ENCODE results near the gene DLGAP1. TPM values are rescaled to one million over a fixed set of nuclear protein-coding genes. Genes with fewer than 3 reads are reported as not detected.

DLGAP1 gene
- total and polyA plus RNA-seq, 7 experiments from 2014 or later, result 0.32 to 1.0 TPM; not detected in 5

DNA sequence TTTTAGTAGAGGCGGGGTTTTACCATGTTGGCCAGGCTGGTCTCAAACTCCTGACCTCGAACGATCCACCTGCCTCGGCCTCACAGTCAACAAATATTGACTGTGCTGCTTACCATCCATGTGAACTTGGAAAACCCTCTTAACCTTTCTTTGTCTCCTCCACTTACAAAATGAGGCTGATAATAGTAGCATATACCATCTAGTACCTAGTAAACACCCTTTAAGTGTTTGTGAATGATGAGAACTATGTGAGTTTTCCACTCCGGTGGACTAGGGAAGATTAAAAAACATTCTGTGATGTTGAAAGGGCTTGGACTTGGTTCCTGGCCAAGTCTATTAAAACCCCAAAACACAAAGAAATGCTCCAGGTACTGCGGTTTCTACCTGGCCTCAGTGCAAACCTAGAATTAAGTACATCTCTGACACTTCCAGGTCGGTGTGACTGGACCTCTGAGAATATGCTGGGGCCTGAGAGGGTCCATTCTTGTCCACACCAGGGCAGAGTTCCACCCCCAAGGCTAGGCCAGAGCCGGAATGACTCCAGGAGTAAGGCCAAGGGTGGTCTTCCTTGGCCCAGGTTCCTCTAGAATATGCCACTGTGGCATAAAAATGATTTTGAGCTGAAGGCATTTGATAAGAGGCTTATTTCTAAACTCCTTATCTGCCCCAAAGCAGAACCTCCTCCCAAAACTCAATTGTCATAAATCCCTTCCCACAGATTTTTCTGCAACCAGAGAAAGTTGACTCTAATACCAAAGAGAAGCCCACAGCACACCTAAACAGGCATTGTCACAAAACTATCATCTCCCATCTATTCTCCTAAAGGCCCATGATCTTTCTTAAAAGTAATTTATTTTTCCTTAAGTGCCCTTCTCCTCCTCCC is 787.6 kb downstream of the DLGAP1 start:
- Histone ChIP-seq H3K27me3 (ENCODE audit: control insufficient read depth in 2 of 2, insufficient read depth in 2 of 2, low read length in 2 of 2) (no peaks in the 10 kb centered on the region), H3K4me3 (ENCODE audit: low read length) (no peak overlapping the region), H3K4me1 (ENCODE audit: control insufficient read depth in 2 of 2, insufficient read depth in 2 of 2, low read length in 2 of 2) (no peaks in the 10 kb centered on the region), H3K9me3 (ENCODE audit: control insufficient read depth in 2 of 3, low read length in 3 of 3) (no peaks in the 10 kb centered on the region), H3K36me3 (ENCODE audit: control insufficient read depth in 2 of 3, insufficient read depth in 3 of 3, low read length in 3 of 3) (no peaks in the 10 kb centered on the region), H3K27ac (ENCODE audit: low read depth, low read length) (no peak overlapping the region)
- CTCF ChIA-PET, result interaction anchor here (0.6 to 5.2 kb wide), 17 partner anchors 8 to 421 kb away, joined by 3 to 84 read pairs (median 12); no protein-coding TSS in a partner anchor
- Mint-ChIP-seq H3K27me3 (peaks cover 0 to 11% (median 0%) of the 10 kb centered on the region in 5 donors), H3K36me3 (no peaks in the 10 kb centered on the region), H3K9me3 (no peaks in the 10 kb centered on the region), H3K4me3 (no peak overlapping the region), H3K4me1 (peaks cover 0 to 22% (median 8%) of the 10 kb centered on the region in 7 donors), H3K27ac (no peak overlapping the region)
- no peak for DNase-seq
- ATAC-seq, result no peak
- POLR2A ChIA-PET, result interaction anchor here (1.2 to 1.5 kb wide), 2 partner anchors 192 to 370 kb away, joined by 3 to 7 read pairs; no protein-coding TSS in a partner anchor
- intact Hi-C loops (cut with micrococcal nuclease), result loop anchor here (2.0 to 5.0 kb wide), 4 partner anchors 43 to 675 kb away; no protein-coding TSS in a partner anchor

DNA sequence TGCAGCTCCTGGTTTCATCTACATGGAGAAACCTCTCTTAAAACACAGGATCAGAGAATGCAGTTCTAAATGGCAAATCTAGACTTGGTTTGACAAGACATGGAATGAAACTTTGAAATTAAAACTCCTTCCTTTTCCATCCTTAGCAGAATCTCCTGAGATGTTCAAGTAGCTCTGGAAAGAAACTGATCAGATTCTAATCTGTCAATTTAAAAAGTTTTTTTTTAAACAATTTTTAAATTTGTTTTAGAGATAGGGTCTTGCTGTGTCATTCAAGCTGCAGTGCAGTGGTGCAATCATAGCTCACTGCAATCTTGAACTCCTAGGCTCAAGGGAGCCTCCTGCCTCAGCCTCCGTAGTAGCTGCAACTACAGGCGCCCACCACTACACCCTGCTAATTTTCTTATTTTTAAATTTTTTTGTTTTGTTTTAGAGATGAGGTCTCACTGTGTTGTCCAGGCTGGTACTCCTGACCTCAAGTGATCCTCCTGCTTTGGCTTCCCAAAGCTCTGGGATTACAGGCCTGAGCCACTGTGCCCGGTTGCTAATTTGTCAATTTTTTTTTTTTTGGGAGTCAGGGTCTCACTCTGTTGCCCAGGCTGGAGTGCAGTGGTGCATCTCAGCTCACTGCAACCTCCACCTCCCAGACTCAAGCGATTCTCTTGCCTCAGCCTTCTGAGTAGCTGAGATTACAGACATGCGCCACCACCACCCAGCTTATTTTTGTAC is 788.4 kb downstream of the DLGAP1 start:
- Histone ChIP-seq H3K27me3 (ENCODE audit: control insufficient read depth in 2 of 2, insufficient read depth in 2 of 2, low read length in 2 of 2) (no peaks in the 10 kb centered on the region), H3K36me3 (ENCODE audit: control insufficient read depth in 2 of 3, insufficient read depth in 3 of 3, low read length in 3 of 3) (no peaks in the 10 kb centered on the region), H3K4me1 (ENCODE audit: control insufficient read depth in 2 of 2, insufficient read depth in 2 of 2, low read length in 2 of 2) (no peaks in the 10 kb centered on the region), H3K4me3 (ENCODE audit: low read length) (no peak overlapping the region), H3K27ac (ENCODE audit: low read depth, low read length) (no peak overlapping the region), H3K9me3 (ENCODE audit: control insufficient read depth in 2 of 3, low read length in 3 of 3) (no peaks in the 10 kb centered on the region)
- CTCF ChIA-PET, result interaction anchor here (0.8 to 5.2 kb wide), 29 partner anchors 8 to 515 kb away, joined by 3 to 84 read pairs (median 8); no protein-coding TSS in a partner anchor
- peaks cover 0 to 22% (median 8%) of the 10 kb centered on the region in 7 donors for H3K4me1 Mint-ChIP-seq
- ATAC-seq, result no peak
- POLR2A ChIA-PET, result interaction anchor here (0.5 to 1.5 kb wide), 9 partner anchors 10 to 420 kb away, joined by 3 to 7 read pairs (median 3); partner anchors contain the start of gene MYL12A
- DNase-seq, result no peak
- intact Hi-C loops (cut with micrococcal nuclease), result loop anchor here (1.0 to 5.0 kb wide), 14 partner anchors 42 to 734 kb away; no protein-coding TSS in a partner anchor
- H3K36me3 Mint-ChIP-seq, result no peaks in the 10 kb centered on the region
- H3K27ac Mint-ChIP-seq, result no peak overlapping the region
- H3K9me3 Mint-ChIP-seq, result no peaks in the 10 kb centered on the region
- H3K4me3 Mint-ChIP-seq, result peak overlapping the region in 1 of 10 donors; percentile 55
- peaks cover 0 to 9% (median 0%) of the 10 kb centered on the region in 5 donors for H3K27me3 Mint-ChIP-seq

DNA sequence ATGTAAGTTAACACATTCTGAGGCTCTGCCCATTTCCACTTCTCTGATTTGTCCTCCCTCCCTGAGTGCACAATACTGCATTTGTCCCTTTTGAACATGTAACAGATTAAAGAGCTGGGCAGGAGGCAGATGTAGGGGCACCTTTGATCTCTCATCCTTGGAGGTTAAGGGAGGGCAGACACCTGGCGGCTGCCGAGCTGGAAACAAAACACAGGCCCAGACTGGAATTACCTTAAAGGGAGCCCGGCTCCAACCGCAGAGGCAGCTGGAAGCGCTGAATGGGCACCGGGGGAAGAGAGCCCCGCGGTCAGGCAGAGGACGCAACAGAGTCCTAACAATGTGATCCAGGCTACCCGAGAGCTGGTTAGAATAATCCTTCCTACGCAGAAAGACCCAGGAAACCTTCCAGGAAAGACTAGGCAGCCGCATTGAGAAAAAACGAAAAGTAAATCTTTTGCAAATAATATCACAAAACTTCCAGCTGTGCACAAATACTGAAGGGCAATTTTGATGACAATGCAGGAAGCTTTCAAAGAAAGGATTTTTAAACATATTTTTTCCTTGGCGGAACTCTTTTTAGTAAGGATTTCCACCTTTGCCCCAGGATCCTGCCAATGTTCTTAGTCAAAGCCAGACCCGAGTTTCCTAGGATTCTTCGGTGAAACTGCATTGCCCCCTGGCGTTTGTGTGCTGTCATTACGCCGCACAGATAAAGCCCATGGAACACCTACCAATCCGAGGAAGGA is 789.2 kb downstream of the DLGAP1 start:
- Histone ChIP-seq H3K4me3 (ENCODE audit: low read length) (no peak overlapping the region), H3K4me1 (ENCODE audit: control insufficient read depth in 2 of 2, insufficient read depth in 2 of 2, low read length in 2 of 2) (no peaks in the 10 kb centered on the region), H3K27me3 (ENCODE audit: control insufficient read depth in 2 of 2, insufficient read depth in 2 of 2, low read length in 2 of 2) (no peaks in the 10 kb centered on the region), H3K9me3 (ENCODE audit: control insufficient read depth in 2 of 3, low read length in 3 of 3) (no peaks in the 10 kb centered on the region), H3K36me3 (ENCODE audit: control insufficient read depth in 2 of 3, insufficient read depth in 3 of 3, low read length in 3 of 3) (no peaks in the 10 kb centered on the region), H3K27ac (ENCODE audit: low read depth, low read length) (no peak overlapping the region)
- H3K27ac Mint-ChIP-seq, result peak overlapping the region in 2 of 9 donors; percentile 31 to 84
- H3K9me3 Mint-ChIP-seq, result no peaks in the 10 kb centered on the region
- H3K4me1 Mint-ChIP-seq, result peaks cover 0 to 26% (median 8%) of the 10 kb centered on the region in 7 donors
- ATAC-seq, result peak; percentile 84
- H3K36me3 Mint-ChIP-seq, result no peaks in the 10 kb centered on the region
- peak overlapping the region in 9 of 10 donors; percentile 38 to 62 (median 50) for H3K4me3 Mint-ChIP-seq
- DNase-seq, result peak; percentile 33 to 78 (median 60)
- ChIA-PET POLR2A (interaction anchor here (0.7 to 1.9 kb wide), 12 partner anchors 72 to 419 kb away, joined by 3 to 7 read pairs (median 3); partner anchors contain the start of gene MYL12A), CTCF (interaction anchor here (0.7 to 5.2 kb wide), 36 partner anchors 8 to 671 kb away, joined by 3 to 84 read pairs (median 5); no protein-coding TSS in a partner anchor)
- H3K27me3 Mint-ChIP-seq, result peaks cover 0 to 5% (median 0%) of the 10 kb centered on the region in 5 donors
- intact Hi-C loops (cut with micrococcal nuclease), result loop anchor here (1.0 to 5.0 kb wide), 14 partner anchors 41 to 734 kb away; no protein-coding TSS in a partner anchor

GRCh38 chr18:3665204-3665603 is 789.9 kb downstream of the DLGAP1 start:
- H3K4me1 Mint-ChIP-seq, result peaks cover 0 to 33% (median 8%) of the 10 kb centered on the region in 7 donors
- intact Hi-C loops (cut with micrococcal nuclease), result loop anchor here (5.0 kb wide), 2 partner anchors 283 to 673 kb away; no protein-coding TSS in a partner anchor
- Histone ChIP-seq H3K27me3 (ENCODE audit: control insufficient read depth in 2 of 2, insufficient read depth in 2 of 2, low read length in 2 of 2) (no peaks in the 10 kb centered on the region), H3K4me1 (ENCODE audit: control insufficient read depth in 2 of 2, insufficient read depth in 2 of 2, low read length in 2 of 2) (no peaks in the 10 kb centered on the region), H3K27ac (ENCODE audit: low read depth, low read length) (no peak overlapping the region), H3K9me3 (ENCODE audit: control insufficient read depth in 2 of 3, low read length in 3 of 3) (no peaks in the 10 kb centered on the region), H3K4me3 (ENCODE audit: low read length) (no peak overlapping the region), H3K36me3 (ENCODE audit: control insufficient read depth in 2 of 3, insufficient read depth in 3 of 3, low read length in 3 of 3) (no peaks in the 10 kb centered on the region)
- H3K36me3 Mint-ChIP-seq, result no peaks in the 10 kb centered on the region
- POLR2A ChIA-PET, result interaction anchor here (0.9 to 1.9 kb wide), 6 partner anchors 71 to 383 kb away, joined by 3 to 7 read pairs (median 4); no protein-coding TSS in a partner anchor
- H3K27ac Mint-ChIP-seq, result no peak overlapping the region
- peaks cover 0 to 2% (median 0%) of the 10 kb centered on the region in 5 donors for H3K27me3 Mint-ChIP-seq
- no peak for ATAC-seq
- H3K9me3 Mint-ChIP-seq, result no peaks in the 10 kb centered on the region
- DNase-seq, result no peak
- CTCF ChIA-PET, result interaction anchor here (0.6 to 5.2 kb wide), 29 partner anchors 10 to 670 kb away, joined by 3 to 84 read pairs (median 6); no protein-coding TSS in a partner anchor
- H3K4me3 Mint-ChIP-seq, result no peak overlapping the region

- no peak for DNase-seq
These were observed 790.4 kb downstream of the DLGAP1 start for GRCh38 chr18:3664563-3665178.

More at GRCh38 chr18:3664563-3665178, 790.4 kb downstream of the DLGAP1 start:
- Histone ChIP-seq H3K36me3 (ENCODE audit: control insufficient read depth in 2 of 3, insufficient read depth in 3 of 3, low read length in 3 of 3) (no peaks in the 10 kb centered on the region), H3K4me3 (ENCODE audit: low read length) (no peak overlapping the region), H3K4me1 (ENCODE audit: control insufficient read depth in 2 of 2, insufficient read depth in 2 of 2, low read length in 2 of 2) (no peaks in the 10 kb centered on the region), H3K27me3 (ENCODE audit: control insufficient read depth in 2 of 2, insufficient read depth in 2 of 2, low read length in 2 of 2) (no peaks in the 10 kb centered on the region), H3K27ac (ENCODE audit: low read depth, low read length) (no peak overlapping the region), H3K9me3 (ENCODE audit: control insufficient read depth in 2 of 3, low read length in 3 of 3) (no peaks in the 10 kb centered on the region)
- ChIA-PET CTCF (interaction anchor here (0.7 to 5.2 kb wide), 25 partner anchors 10 to 670 kb away, joined by 3 to 84 read pairs (median 6); no protein-coding TSS in a partner anchor), POLR2A (interaction anchor here (0.6 to 1.9 kb wide), 5 partner anchors 70 to 383 kb away, joined by 3 to 7 read pairs (median 4); no protein-coding TSS in a partner anchor)
- Mint-ChIP-seq H3K27ac (no peak overlapping the region), H3K36me3 (no peaks in the 10 kb centered on the region), H3K9me3 (no peaks in the 10 kb centered on the region), H3K4me3 (no peak overlapping the region), H3K27me3 (peaks cover 0 to 2% (median 0%) of the 10 kb centered on the region in 5 donors), H3K4me1 (peaks cover 0 to 36% (median 8%) of the 10 kb centered on the region in 7 donors)
- intact Hi-C loops (cut with micrococcal nuclease), result loop anchor here (5.0 kb wide), 2 partner anchors 282 to 672 kb away; no protein-coding TSS in a partner anchor
- ATAC-seq, result no peak

Measured in naive thymus-derived CD4-positive, alpha-beta T cell (primary cell).